Lower leg skin (tissue), 3 donors: Measurements from ENCODE around the gene SUFU.

Experiments used
- POLR2A ChIP-seq, 2 donors: fragments of 450-650 bp; IDR thresholded peaks; one replicate each; pipeline ENCODE4 v1.6.1; 2016 to 2017; ENCODE audit warnings: antibody characterized with exemption in 2 of 2, mild to moderate bottlenecking in 1 of 2, moderate library complexity in 1 of 2
- TF ChIP-seq, protein P1 (sequence below), 3 donors: fragments of 450-650 bp; IDR thresholded peaks; one replicate each; pipeline ENCODE4 v1.5.1; 2016; ENCODE audit warnings: antibody characterized with exemption in 3 of 3, mild to moderate bottlenecking in 3 of 3, moderate library complexity in 2 of 3

DNA sequence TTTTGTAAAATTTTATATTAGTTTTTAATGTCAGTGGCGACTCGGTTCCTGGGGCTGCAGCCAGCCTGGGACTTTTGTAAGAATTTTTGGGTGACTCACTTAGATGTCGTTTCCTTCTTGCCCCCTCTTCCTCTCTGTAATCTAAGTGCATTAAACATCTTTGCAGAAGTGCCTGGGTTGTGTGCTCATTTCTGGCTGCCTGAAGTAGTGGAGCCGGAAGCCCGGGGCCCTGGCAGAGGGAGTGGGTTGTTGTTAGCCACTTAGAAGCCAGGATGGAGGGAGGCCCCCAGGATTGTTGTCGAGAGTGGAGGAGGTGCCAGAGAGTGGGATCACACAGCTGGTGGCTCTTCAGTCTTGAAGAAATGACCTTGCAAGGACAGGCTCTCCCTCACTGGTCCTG is 129.5 kb downstream of the SUFU start:
- no peak for TF ChIP-seq POLR2A (IDR thresholded peaks at IDR 0.05)
- TF ChIP-seq, protein P1, sequence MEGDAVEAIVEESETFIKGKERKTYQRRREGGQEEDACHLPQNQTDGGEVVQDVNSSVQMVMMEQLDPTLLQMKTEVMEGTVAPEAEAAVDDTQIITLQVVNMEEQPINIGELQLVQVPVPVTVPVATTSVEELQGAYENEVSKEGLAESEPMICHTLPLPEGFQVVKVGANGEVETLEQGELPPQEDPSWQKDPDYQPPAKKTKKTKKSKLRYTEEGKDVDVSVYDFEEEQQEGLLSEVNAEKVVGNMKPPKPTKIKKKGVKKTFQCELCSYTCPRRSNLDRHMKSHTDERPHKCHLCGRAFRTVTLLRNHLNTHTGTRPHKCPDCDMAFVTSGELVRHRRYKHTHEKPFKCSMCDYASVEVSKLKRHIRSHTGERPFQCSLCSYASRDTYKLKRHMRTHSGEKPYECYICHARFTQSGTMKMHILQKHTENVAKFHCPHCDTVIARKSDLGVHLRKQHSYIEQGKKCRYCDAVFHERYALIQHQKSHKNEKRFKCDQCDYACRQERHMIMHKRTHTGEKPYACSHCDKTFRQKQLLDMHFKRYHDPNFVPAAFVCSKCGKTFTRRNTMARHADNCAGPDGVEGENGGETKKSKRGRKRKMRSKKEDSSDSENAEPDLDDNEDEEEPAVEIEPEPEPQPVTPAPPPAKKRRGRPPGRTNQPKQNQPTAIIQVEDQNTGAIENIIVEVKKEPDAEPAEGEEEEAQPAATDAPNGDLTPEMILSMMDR (IDR thresholded peaks at IDR 0.05) = no peak
